T1000 (cell line): ENCODE measurements around the gene FAM20C.
A peak's percentile ranks its signal among the peaks of the same experiment; 100 is the strongest.
"Not testable (repeated sequence)": the region's sequence is repeated elsewhere in the genome, so short reads cannot be mapped to it uniquely, and the experiment has no call there.

Source experiments
- DNase-seq: peaks from one replicate; lab custom pipeline; 2025; ENCODE audit warnings: mixed read lengths; lab: John Stamatoyannopoulos, UW

The FAM20C gene

GRCh38 chr7:191105-191980, 1.0 kb upstream of the FAM20C start:
- DNase-seq: peak; percentile 67

DNA sequence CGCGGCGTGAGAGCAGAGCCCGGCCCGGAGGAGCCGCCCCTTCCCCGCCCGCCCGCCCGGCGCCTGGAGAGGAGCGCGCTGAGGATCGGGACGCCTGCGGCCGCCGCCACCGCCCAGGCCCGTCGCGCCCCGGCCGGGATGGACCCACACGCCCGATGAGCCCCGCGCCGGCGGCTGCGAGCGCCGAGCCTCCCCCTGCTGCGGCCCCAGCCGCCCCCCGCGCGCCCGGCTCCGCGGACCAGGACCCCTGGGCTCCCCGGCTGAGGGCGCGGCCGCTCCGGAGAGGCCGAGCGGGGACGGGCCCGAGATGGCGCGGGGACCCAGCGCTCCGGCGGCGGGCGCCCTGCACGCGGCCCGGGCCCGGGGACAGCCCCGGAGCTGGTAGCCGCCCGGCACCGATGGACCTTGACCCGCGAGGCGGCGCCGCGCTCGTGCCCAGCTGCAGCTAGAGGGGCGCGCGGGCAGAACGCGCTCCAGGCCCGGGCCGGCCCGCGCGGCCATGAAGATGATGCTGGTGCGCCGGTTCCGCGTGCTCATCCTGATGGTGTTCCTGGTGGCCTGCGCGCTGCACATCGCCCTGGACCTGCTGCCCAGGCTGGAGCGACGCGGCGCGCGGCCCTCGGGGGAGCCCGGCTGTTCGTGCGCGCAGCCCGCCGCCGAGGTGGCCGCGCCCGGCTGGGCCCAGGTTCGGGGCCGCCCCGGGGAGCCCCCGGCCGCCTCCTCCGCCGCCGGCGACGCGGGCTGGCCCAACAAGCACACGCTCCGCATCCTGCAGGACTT, 520 bp downstream of the FAM20C start:
- no peak for DNase-seq

- DNase-seq: no peak
These were observed 1.3 kb downstream of the FAM20C start for GRCh38 chr7:193481-194251.

DNA sequence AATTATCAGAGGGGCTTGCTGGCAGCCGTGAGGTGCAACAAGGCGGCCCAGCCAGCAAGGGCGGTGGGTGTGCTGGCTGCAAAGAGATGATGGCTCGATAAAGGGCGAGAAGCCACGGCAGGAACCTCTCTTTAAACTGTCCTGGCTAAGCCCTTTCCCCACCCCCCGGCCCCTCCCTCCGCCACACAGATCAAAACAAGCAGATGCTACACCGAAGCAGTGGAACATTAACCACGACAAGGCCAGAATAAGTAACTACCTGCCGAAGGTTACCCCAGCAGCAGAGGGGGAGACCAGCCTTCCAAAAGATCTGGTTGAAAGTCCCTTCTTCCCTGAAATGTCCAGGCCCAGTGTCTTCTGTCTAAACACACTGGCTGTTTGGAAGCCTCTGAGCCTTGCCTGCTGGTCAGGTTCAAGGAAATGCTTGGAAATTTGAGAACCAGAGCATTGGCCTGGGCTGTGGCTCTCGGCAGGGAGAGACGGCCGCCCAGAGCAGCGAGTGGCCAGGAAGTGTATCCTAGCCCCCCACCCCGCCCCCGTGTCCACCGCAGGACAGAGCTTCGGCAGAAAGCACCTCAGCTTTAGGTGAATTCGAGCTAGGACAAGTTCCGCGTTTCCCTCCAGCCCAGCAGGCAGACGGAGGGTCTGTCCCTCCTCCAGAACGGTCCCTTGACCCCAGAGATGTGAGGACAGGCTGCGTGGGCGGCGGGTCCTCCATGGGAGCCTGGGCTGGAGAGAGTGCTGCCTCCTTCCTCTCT, 2.1 kb downstream of the FAM20C start:
- no peak for DNase-seq

DNA sequence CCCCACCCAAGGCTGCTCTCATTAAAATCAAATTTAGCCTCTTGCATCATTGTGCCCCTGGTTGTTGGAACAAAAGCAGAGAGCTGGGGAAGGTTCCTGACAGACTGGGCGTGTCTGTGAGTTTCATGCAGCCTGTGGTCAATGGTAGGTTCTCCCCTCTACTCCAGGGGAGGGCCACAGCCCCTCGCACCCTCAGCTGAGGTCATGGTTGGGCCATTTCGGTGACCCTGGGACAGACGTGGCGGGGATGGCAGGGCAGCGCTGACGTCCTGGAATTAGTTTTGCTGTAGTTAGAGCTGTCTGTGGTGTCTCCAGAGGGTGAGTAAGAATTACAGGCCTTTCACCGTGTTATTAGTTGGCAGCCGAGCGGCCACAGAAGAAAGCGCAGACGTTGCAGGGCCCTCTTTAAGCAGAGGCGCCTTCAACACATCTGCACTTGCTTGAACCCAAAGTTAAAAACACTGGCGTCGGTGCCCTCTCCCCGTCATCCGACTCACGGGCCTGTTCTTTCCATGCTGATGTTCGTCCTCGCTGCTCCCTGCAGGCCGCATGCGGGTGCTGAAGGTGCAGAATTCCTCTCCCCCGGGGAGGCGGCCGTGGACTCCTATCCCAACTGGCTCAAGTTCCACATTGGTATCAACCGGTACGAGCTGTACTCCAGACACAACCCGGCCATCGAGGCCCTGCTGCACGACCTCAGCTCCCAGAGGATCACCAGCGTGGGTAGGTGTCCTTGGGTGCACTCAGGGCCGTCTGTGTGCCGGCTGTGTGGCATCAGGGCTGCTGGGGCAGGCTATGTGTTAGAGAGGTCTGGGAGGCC, 2.8 kb downstream of the FAM20C start:
- DNase-seq: no peak

DNA sequence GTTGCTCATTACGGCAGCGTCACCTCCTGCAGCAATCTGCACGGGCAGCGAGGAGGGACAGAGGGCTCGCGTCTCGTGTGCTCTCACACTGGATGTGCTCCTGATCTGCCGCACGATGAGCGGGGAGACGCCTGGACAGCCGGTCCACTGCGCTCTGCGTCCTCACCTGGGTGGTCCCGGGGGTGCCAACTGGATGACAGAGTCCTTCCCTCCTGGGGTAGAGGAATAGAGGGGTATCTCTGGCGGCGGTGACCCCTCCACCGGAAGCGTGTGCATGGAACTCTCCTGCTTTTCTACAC, 3.4 kb downstream of the FAM20C start:
- no peak for DNase-seq

DNA sequence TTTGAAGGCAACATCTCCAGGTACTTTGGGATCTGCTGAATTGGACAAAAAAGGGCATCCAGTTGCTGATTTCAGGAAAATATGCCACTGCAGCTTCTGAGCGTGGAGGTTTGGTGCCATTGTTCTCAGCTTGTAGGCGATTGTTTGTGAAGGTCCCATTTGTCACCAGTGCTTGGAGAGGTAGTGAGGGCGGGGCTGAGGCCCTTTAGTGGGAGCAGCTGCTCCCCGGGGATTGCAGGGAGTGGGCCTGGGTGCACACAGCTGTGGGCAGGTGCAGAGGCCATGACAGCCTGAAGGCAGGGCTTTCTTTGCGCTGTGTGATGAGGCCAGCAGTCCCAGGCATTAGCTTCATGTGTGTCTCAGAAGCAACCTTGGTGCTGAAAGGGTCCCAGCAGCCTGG, 3.9 kb downstream of the FAM20C start:
- no peak for DNase-seq

DNA sequence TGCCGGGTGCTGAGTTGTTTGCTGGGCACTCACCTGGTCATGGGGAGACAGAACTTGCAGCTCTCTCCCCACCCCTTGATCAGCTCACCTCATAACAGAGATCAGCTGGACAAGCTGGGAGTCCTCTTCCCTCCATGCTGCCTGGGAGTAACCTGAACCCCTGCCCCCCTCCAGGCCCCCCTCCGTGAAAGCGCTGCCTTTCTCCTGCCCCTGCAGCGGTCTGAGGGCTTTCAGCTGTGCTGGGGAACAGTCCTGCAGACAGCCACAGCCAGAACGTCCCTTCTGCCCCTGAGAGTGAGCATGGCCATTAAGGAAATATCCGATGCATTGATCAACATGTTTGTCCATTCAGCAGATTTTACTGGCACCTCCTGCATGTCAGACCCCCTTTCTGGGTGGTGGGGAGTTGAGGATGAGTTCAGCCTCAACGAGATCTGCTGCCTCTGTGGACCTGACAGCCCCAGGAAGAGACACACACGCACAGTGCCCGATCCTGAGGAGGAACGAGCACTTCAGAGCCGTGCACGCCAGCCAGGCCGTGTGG, 4.5 kb downstream of the FAM20C start:
- no peak for DNase-seq

DNA sequence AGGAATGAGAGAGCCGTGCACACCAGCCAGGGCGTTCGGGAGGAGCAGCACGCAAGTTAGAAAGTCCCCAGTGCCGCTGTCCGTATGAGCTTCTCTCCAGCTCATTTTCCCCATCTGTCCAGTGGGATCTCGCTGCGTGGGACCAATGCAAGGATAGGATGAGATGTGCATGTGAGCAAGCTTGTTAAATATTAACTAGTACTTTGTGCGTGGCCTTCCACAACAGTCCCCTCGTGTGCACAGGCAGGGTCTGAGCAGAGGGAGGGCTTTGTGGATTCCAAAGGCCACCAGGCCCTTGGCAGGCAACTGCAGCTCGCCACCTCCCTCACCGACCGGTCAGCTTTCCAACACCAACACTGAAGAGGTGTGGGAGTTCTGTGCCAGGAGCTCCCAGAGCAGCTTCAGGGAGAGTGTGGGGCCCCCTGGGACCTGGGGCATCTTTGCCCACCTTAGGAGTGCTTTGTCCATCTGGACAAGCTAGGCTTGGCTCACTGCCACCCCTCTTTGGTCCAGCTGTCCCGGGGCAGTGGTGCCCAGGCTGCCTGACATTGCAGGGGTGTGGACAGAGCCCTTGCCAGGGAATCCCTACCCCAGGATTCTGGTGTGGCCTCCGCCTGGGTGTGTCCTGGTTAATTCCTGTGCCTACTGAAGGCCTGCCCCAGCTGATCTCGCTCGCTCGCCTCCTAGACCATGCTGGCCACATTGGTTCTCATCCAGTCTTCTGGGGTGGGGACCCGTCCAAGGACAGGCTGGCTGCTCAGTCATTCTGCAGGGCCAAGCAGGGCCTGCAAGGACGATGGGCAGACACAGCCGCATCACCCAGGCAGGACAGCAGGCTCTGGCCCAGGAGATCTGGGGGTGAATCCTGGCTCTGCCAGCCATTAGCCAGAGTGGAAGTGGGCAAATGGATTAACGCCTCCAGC, 5.3 kb downstream of the FAM20C start:
- DNase-seq: no peak

DNA sequence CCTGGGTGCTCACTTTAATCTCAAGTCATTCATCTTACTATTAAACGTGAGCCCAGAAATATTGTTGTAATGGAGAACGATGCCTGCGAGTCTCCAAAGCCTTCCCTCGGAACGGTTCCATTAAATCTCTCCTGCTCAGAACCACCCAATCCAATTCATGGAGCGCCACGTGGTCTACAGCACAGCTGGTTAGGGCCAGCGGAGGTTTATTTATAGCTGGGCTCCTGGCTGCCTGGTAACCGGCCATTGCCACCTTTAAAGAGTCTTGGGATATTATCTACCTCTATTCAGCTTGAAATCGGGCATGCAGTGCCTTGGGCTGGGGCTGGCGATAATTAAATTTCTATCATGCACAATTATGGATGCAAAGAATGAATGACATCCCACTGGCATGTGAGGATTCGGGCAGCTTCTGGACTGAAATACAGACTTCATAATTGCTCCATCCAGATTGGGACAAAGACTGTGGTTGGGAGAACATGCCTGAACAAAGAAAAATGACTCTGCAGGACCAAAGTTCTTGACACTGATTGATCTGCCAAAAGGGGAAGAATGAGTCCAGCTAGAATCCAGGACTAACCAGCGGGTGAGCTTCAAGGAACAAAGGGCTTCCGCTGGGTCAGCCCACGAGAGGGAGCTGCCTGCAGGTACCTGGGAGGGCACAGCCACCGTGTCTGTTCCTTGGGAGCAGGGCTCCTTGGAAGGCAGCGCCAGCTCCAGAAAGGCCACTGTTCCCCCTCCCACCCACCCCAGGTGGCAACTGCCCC, 7.3 kb downstream of the FAM20C start:
- no peak for DNase-seq

GRCh38 chr7:200290-200689, 7.9 kb downstream of the FAM20C start:
- DNase-seq: no peak

GRCh38 chr7:200704-201103, 8.3 kb downstream of the FAM20C start:
- DNase-seq: no peak

- no peak for DNase-seq
These were observed 12.0 kb downstream of the FAM20C start for GRCh38 chr7:204326-204725.

GRCh38 chr7:205115-206010, 13.0 kb downstream of the FAM20C start:
- no peak for DNase-seq

DNA sequence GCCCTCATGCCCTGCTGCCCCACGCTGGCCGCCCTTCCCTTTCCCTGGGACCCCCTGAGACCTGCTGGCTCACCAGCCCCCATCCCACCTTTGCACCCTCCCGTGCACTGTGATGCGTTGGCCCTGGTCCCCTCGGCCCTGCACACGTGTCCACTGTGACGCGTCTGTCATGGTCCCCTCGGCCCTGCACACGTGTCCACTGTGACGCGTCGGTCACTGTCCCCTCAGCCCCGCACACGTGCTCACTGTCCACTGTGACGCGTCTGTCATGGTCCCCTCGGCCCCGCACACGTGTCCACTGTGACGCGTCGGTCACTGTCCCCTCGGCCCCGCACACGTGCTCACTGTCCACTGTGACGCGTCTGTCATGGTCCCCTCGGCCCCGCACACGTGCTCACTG, 14.0 kb downstream of the FAM20C start:
- not testable (repeated sequence) for DNase-seq

DNA sequence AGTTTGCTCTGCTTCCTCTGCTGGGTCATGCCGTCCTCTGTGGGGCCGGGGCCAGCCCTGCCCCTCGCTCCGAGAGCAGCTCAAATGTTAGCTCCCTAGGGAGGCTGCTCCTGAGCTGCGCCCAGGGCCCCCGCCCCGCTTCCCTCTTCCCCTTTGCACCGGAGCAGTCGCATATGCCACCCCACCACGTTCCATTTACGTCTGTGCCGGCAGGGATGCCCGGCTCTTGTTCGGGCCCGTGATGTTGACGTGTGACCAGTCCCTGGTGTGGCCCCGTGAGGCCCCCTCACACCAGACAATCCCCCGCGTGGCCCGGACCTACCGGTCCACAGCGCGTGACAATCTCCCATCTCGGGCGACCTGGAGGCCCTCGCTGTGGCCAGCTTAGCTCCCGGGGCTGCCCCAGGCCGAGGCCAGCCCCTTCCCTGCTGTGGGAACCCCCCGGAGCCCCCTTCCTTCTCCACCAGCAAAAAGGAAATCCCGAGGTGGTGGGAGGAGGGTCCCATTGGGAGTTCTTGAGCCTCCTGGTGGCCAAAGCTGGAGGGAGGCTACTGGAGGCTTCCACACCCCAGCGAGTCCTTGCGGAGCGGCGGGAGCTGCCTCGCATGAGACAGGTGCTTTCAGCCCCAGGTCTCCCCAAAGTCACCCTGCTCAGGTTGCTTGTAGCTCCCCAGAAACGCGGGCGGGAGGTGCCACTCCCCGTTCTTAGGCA, 15.2 kb downstream of the FAM20C start:
- no peak for DNase-seq

DNA sequence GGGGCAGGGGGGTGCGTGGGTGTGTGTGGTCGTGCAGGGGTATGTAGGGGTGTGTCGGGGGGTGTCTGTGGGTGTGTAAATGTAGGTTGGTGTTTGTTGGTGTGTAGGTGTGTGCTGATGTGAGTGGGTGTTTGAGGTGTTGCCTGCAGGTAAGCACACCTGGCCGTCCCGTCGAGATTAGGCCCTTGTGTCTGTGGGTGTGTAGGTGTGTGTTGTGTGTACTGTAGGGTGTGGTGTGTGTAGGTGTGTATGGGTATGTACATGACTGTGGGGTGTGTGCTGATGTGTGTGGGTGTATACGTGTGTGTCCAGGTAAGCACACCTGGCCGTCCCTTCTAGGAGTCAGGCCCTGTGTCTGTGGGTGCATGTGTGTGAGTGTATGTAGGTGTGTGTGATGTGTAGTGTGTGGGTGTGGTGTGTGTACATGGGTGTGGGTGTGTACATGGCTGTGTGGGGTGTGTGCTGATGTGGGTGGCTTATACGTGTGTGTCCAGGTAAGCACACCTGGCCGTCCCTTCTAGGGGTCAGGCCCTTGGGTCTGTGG, 15.8 kb downstream of the FAM20C start:
- DNase-seq: no peak
